Tibial nerve (tissue), 4 donors: ENCODE measurements around the gene FGF14. TPM values are rescaled to one million over a fixed set of nuclear protein-coding genes. Genes with fewer than 3 reads are reported as not detected.

Source experiments
- DNase-seq, 2 donors: peaks; one replicate each; pipeline ENCODE4 v3.0.0-alpha.2; 2019; ENCODE audit warnings: low spot score in 2 of 2
- H3K27ac ChIP-seq, 4 donors: fragments of 200-600 bp; sonication (generic) in 3 of 4; one replicate each; pipeline ENCODE4 v1.5.1; 2017 to 2019; ENCODE audit warnings: mild to moderate bottlenecking in 1 of 4
- H3K27me3 ChIP-seq, 2 donors: fragments of 200-600 bp; sonication (generic) in 1 of 2; one replicate each; pipeline versions ENCODE4 v1.5.1 to v1.6.0; 2017 to 2019
- H3K36me3 ChIP-seq, 3 donors: fragments of 200-600 bp; sonication (generic); one replicate each; pipeline ENCODE4 v1.5.1; 2018 to 2019
- H3K4me1 ChIP-seq, 4 donors: fragments of 200-600 bp; sonication (generic) in 3 of 4; one replicate each; pipeline ENCODE4 v1.5.1; 2017 to 2019
- H3K4me3 ChIP-seq, 4 donors: fragments of 200-600 bp; sonication (generic) in 3 of 4; one replicate each; pipeline ENCODE4 v1.5.1; 2017 to 2019; ENCODE audit warnings: mild to moderate bottlenecking in 1 of 4, moderate library complexity in 1 of 4
- H3K9me3 ChIP-seq, 4 donors: fragments of 200-600 bp; sonication (generic) in 3 of 4; one replicate each; pipeline ENCODE4 v1.5.1; 2017 to 2019
- CTCF ChIP-seq, 5 experiments: fragments of 200-600 bp in 3 of 5; fragments of 450-650 bp in 2 of 5; sonication (generic) in 3 of 5; IDR thresholded peaks; one replicate each; pipeline ENCODE4 v1.5.1; 2016 to 2019; ENCODE audit warnings: antibody characterized with exemption in 5 of 5, mild to moderate bottlenecking in 3 of 5, moderate library complexity in 2 of 5
- EP300 ChIP-seq, 2 donors: sonication (generic); formaldehyde crosslinking; IDR thresholded peaks; one replicate each; pipeline ENCODE4 v1.6.1; 2017; ENCODE audit warnings: antibody characterized with exemption in 2 of 2, mild to moderate bottlenecking in 1 of 2
- POLR2A ChIP-seq, 2 donors: fragments of 450-650 bp; IDR thresholded peaks; one replicate each; pipeline ENCODE4 v1.6.1; 2017; ENCODE audit warnings: antibody characterized with exemption in 2 of 2, mild to moderate bottlenecking in 2 of 2, moderate library complexity in 2 of 2
- WGBS, 2 donors: methylation state at CpG; one replicate each; pipeline ENCODE4 v1.1.5; 2018; 5-methylcytosine and 5-hydroxymethylcytosine counted together
- total RNA-seq, 4 donors: library from RNA; depleted of rRNA; stranded (reverse); fragments of >200 nt; gene quantifications; one replicate each; pipeline ENCODE4 v1.1.0, GENCODE V29; 2016

Gene FGF14
- total RNA-seq, 4 donors from 2014 or later: 0.20 to 2.1 (median 0.21) TPM; not detected in 1

- H3K27ac ChIP-seq: no peak overlapping the region
- H3K36me3 ChIP-seq: no peaks in the 10 kb centered on the region
- H3K4me3 ChIP-seq: no peak overlapping the region
- no peaks in the 10 kb centered on the region for H3K27me3 ChIP-seq
- H3K9me3 ChIP-seq: no peaks in the 10 kb centered on the region
- no peak for DNase-seq
- no peaks in the 10 kb centered on the region for H3K4me1 ChIP-seq
- TF ChIP-seq EP300 (IDR thresholded peaks at IDR 0.05) (no peak), POLR2A (IDR thresholded peaks at IDR 0.05) (no peak), CTCF (IDR thresholded peaks at IDR 0.05) (no peak)
- 24 to 49% methylated on average over 1 of the region's 1 CpG for WGBS, 2 donors
Observed at GRCh38 chr13:101727118-101727517, 674.7 kb downstream of the FGF14 start.

- Histone ChIP-seq H3K27me3 (no peaks in the 10 kb centered on the region), H3K27ac (no peak overlapping the region), H3K4me3 (no peak overlapping the region), H3K4me1 (no peaks in the 10 kb centered on the region), H3K9me3 (no peaks in the 10 kb centered on the region), H3K36me3 (no peaks in the 10 kb centered on the region)
- TF ChIP-seq EP300 (IDR thresholded peaks at IDR 0.05) (no peak), POLR2A (IDR thresholded peaks at IDR 0.05) (no peak), CTCF (IDR thresholded peaks at IDR 0.05) (no peak)
- DNase-seq: no peak
- WGBS, 2 donors: 87 to 89% methylated on average over 2 of the region's 2 CpGs
Observed at GRCh38 chr13:101726681-101727080, 675.2 kb downstream of the FGF14 start.

- Histone ChIP-seq H3K27me3 (no peaks in the 10 kb centered on the region), H3K9me3 (no peaks in the 10 kb centered on the region), H3K27ac (no peak overlapping the region), H3K36me3 (no peaks in the 10 kb centered on the region), H3K4me1 (no peaks in the 10 kb centered on the region), H3K4me3 (no peak overlapping the region)
- DNase-seq: no peak
- no peak for TF ChIP-seq CTCF (IDR thresholded peaks at IDR 0.05)
- TF ChIP-seq POLR2A (IDR thresholded peaks at IDR 0.05): no peak
- TF ChIP-seq EP300 (IDR thresholded peaks at IDR 0.05): no peak
- 81 to 83% methylated on average over 3 of the region's 3 CpGs for WGBS, 2 donors
Observed at GRCh38 chr13:101718496-101718895, 683.4 kb downstream of the FGF14 start.

- WGBS, 2 donors: 85 to 88% methylated on average over 10 of the region's 10 CpGs
- TF ChIP-seq POLR2A (IDR thresholded peaks at IDR 0.05) (no peak), CTCF (IDR thresholded peaks at IDR 0.05) (no peak), EP300 (IDR thresholded peaks at IDR 0.05) (no peak)
- DNase-seq: no peak
Observed at GRCh38 chr13:101717353-101717752, 684.5 kb downstream of the FGF14 start.

GRCh38 chr13:101714195-101714594 lies 687.7 kb downstream of the FGF14 start:
- no peak for TF ChIP-seq EP300 (IDR thresholded peaks at IDR 0.05)
- TF ChIP-seq CTCF (IDR thresholded peaks at IDR 0.05): no peak
- no peak for TF ChIP-seq POLR2A (IDR thresholded peaks at IDR 0.05)
- Histone ChIP-seq H3K27ac (no peak overlapping the region), H3K4me3 (no peak overlapping the region), H3K9me3 (no peaks in the 10 kb centered on the region), H3K4me1 (peaks cover 0 to 4% (median 0%) of the 10 kb centered on the region in 4 donors), H3K36me3 (no peaks in the 10 kb centered on the region), H3K27me3 (no peaks in the 10 kb centered on the region)
- 93 to 94% methylated on average over 3 of the region's 3 CpGs for WGBS, 2 donors
- no peak for DNase-seq

More at GRCh38 chr13:101717353-101717752, 684.5 kb downstream of the FGF14 start:
- Histone ChIP-seq H3K27me3 (no peaks in the 10 kb centered on the region), H3K9me3 (no peaks in the 10 kb centered on the region), H3K36me3 (no peaks in the 10 kb centered on the region), H3K4me1 (no peaks in the 10 kb centered on the region), H3K4me3 (no peak overlapping the region), H3K27ac (no peak overlapping the region)
